Measurements from ENCODE around the gene JPH2. TPM values are rescaled to one million over a fixed set of nuclear protein-coding genes. Genes with fewer than 3 reads are reported as not detected.

Gene JPH2
- total and polyA plus RNA-seq, 2 of the 4 experiments (the other 2 are of a cell fraction), result 0.44 to 0.54 TPM

GRCh38 chr20:44208770-44209169 is 21.8 kb upstream of the JPH2 start (continued):
- no peak for TF ChIP-seq FOS (IDR thresholded peaks at IDR 0.05; ENCODE audit: low read depth, low read length)

GRCh38 chr20:44208165-44208564 is 21.2 kb upstream of the JPH2 start:
- BruUV-seq (replicated peaks), result no TSS peak
- H3K9ac ChIP-seq (ENCODE audit: low read depth, low read length), result no peak overlapping the region
- H2AFZ ChIP-seq (replicated peaks; ENCODE audit: low read length, poor library complexity), result no peak overlapping the region
- H3K4ac ChIP-seq (ENCODE audit: low read depth, low read length), result peak overlapping the region; percentile 9; the same call in 1 of the 2 replicates
- peak overlapping the region; percentile 95 for H3K4me2 ChIP-seq (ENCODE audit: low read depth, low read length)
- H3K36me3 ChIP-seq (ENCODE audit: control insufficient read depth, insufficient read depth, low read length), result peaks cover 13% of the 10 kb centered on the region
- no peak overlapping the region for H2AK9ac ChIP-seq (replicated peaks; ENCODE audit: low read depth, low read length, poor library complexity)
- H3K9me1 ChIP-seq (ENCODE audit: insufficient read depth, low read length), result peaks cover 14% of the 10 kb centered on the region
- no peak overlapping the region for H2BK15ac ChIP-seq (ENCODE audit: low read depth, low read length)
- intact Hi-C loops (cut with micrococcal nuclease) (loop anchor here (10.0 kb wide), 1 partner anchor 753 kb away; the partner anchor contains the start of gene SRSF6), in situ Hi-C loops (cut with MboI; ENCODE audit: low sequenced_read_pairs) (no loop called here), dilution Hi-C loops (cut with HindIII; ENCODE audit: low sequenced_read_pairs, unreplicated experiment) (no loop called here)
- POLR2A ChIA-PET (ENCODE audit: unreplicated experiment), result interaction anchor here (0.6 to 0.7 kb wide), 2 partner anchors 54 to 1153 kb away, joined by 3 to 5 read pairs; no protein-coding TSS in a partner anchor
- H3K27me3 ChIP-seq (ENCODE audit: control insufficient read depth, insufficient read depth, low read length), result no peaks in the 10 kb centered on the region
- H3K56ac ChIP-seq (ENCODE audit: extremely low read depth, insufficient read depth, low read length), result no peak overlapping the region
- peaks cover 12% of the 10 kb centered on the region for H3K4me1 ChIP-seq (ENCODE audit: control insufficient read depth, insufficient read depth, low read length)
- H2AK5ac ChIP-seq (ENCODE audit: low read depth, low read length), result no peak overlapping the region
- CTCF ChIA-PET, result interaction anchor here (0.7 to 1.1 kb wide), 2 partner anchors 9 to 91 kb away, joined by 3 to 5 read pairs; no protein-coding TSS in a partner anchor
- H3K9me3 ChIP-seq (ENCODE audit: control insufficient read depth, insufficient read depth, low read length), result no peaks in the 10 kb centered on the region
- H4K20me1 ChIP-seq (ENCODE audit: insufficient read depth, low read length), result peaks cover 22% of the 10 kb centered on the region
- DNase-seq (no peak), ATAC-seq (ENCODE audit: low read depth) (no peak)
- no peak overlapping the region for H3K14ac ChIP-seq (replicated peaks; ENCODE audit: low read depth, low read length)
- H4K91ac ChIP-seq (ENCODE audit: insufficient read depth, low read depth, low read length), result no peak overlapping the region; the same call in 1 of the 2 replicates
- H2BK120ac ChIP-seq (ENCODE audit: low read depth, low read length), result no peak overlapping the region
- H3K4me3 ChIP-seq (ENCODE audit: insufficient read depth, low read depth, low read length), result peak overlapping the region; percentile 77; the same call in 1 of the 2 replicates
- H3K27ac ChIP-seq (ENCODE audit: insufficient read depth, low read length), result peak overlapping the region; percentile 38
- no peak overlapping the region for H4K8ac ChIP-seq (ENCODE audit: low read depth in 2 of 2, low read length in 2 of 2)
- peak overlapping the region; percentile 41; the same call in 1 of the 2 replicates for H3K23ac ChIP-seq (ENCODE audit: low read depth, low read length)
- no peak overlapping the region for H4K5ac ChIP-seq (ENCODE audit: low read depth, low read length)
- peaks cover 5 to 56% of the 10 kb centered on the region in 2 experiments for H3K79me1 ChIP-seq (ENCODE audit: low read depth in 1 of 2, low read length in 2 of 2)
- H2BK20ac ChIP-seq (ENCODE audit: low read depth, low read length), result peak overlapping the region; percentile 33; the same call in 1 of the 2 replicates
- H2BK5ac ChIP-seq (ENCODE audit: low read depth, low read length, poor library complexity, severe bottlenecking), result peak overlapping the region; percentile 73
- H3K18ac ChIP-seq (ENCODE audit: low read depth, low read length), result peak overlapping the region; percentile 2; the same call in 1 of the 2 replicates
- WGBS, 2 experiments (ENCODE audit: extremely low coverage in 2 of 2, insufficient read length in 1 of 2), result no CpG with 5 or more reads among the region's 7 CpGs
- no peak for TF ChIP-seq MAZ (IDR thresholded peaks at IDR 0.05; ENCODE audit: borderline replicate concordance, low read depth, low read length)
- no peak for TF ChIP-seq CHD1 (IDR thresholded peaks at IDR 0.05; ENCODE audit: low read depth, low read length)
- no peak for TF ChIP-seq USF2 (IDR thresholded peaks at IDR 0.05; ENCODE audit: low read depth, low read length)
- no peak for TF ChIP-seq NFE2L2 (IDR thresholded peaks at IDR 0.05; ENCODE audit: low read depth, low read length)
- TF ChIP-seq POLR2A (IDR thresholded peaks at IDR 0.05; ENCODE audit: low read depth, low read length), result no peak
- no peak for TF ChIP-seq FOS (IDR thresholded peaks at IDR 0.05; ENCODE audit: low read depth, low read length)
- TF ChIP-seq RAD21 (IDR thresholded peaks at IDR 0.05; ENCODE audit: low read length), result no peak
- TF ChIP-seq MXI1 (IDR thresholded peaks at IDR 0.05; ENCODE audit: borderline replicate concordance, low read depth, low read length), result no peak
- TF ChIP-seq CEBPB (IDR thresholded peaks at IDR 0.05; ENCODE audit: low read depth, low read length), result no peak
- no peak for TF ChIP-seq BHLHE40 (IDR thresholded peaks at IDR 0.05; ENCODE audit: low read depth, low read length)
- no peak for TF ChIP-seq RFX5 (IDR thresholded peaks at IDR 0.05; ENCODE audit: low read depth, low read length)
- no peak for TF ChIP-seq MAFK (IDR thresholded peaks at IDR 0.05; ENCODE audit: low read depth, low read length)
- no peak for TF ChIP-seq CTCF (conservative IDR thresholded peaks at IDR 0.05; ENCODE audit: low read depth, low read length)
- no peak for TF ChIP-seq SMC3 (IDR thresholded peaks at IDR 0.05; ENCODE audit: low read depth, low read length)
